H1 (cell line): Measurements from ENCODE around the gene FSD1L. TPM values are rescaled to one million over a fixed set of nuclear protein-coding genes. Genes with fewer than 3 reads are reported as not detected.

Experiments
- HDAC6 ChIP-seq: IDR thresholded peaks from one replicate; pipeline ENCODE4 v1.7.1; 2012; ENCODE audit warnings: low read depth, mild to moderate bottlenecking, inconsistent platforms, low read length, moderate library complexity
- JUND ChIP-seq: IDR thresholded peaks from 2 replicates; pipeline ENCODE4 v1.6.1; 2011; ENCODE audit warnings: mild to moderate bottlenecking, improper control_type of control experiment, low read length
- PHF8 ChIP-seq: fragments of 200-600 bp; sonication (generic); conservative IDR thresholded peaks from 2 replicates; pipeline ENCODE4 v1.7.1; 2012; ENCODE audit warnings: low read depth, mild to moderate bottlenecking, inconsistent platforms, low read length, moderate library complexity
- POLR2A ChIP-seq, 2 experiments: IDR thresholded peaks; 1 replicate in 1 of 2; 2 replicates in 1 of 2; pipeline ENCODE4 v1.6.1; 2011; ENCODE audit warnings: low read depth in 2 of 2, low read length in 2 of 2, mild to moderate bottlenecking in 2 of 2; ENCODE audit errors: control extremely low read depth in 1 of 2
- YY1 ChIP-seq: IDR thresholded peaks from 2 replicates; pipeline ENCODE4 v1.6.1; 2011; ENCODE audit warnings: low read depth, mild to moderate bottlenecking, low read length
- polyA plus RNA-seq, 7 experiments: library from polyadenylated mRNA; depleted of rRNA in 3 of 7; stranded (reverse) in 5 of 7; unstranded in 2 of 7; fragments of >200 nt in 5 of 7; fragments of 200-250 nt in 2 of 7; gene quantifications; 1 replicate in 5 of 7; 2 replicates in 1 of 7; 4 replicates in 1 of 7; pipeline versions ENCODE4 v1.2.1 to v1.2.3, GENCODE V29; 2011 to 2013; ENCODE audit warnings: missing spikeins in 2 of 7, mixed read lengths in 2 of 7
- total RNA-seq: library from RNA; stranded (reverse); fragmentation: NEBNext Ultra II Directional; extraction: Animal tissue kit (Norgen Biotek cat#: 25700); gene quantifications from 2 replicates; pipeline ENCODE4 v1.2.1, GENCODE V29; 2021

Gene FSD1L
- total and polyA plus RNA-seq, 2 of the 8 experiments (the other 6 are each of a cell fraction or from before 2014, with no cell fraction given): 0.91 to 4.8 TPM

- TF ChIP-seq POLR2A (IDR thresholded peaks at IDR 0.05; ENCODE audit: control extremely low read depth in 1 of 2, low read depth in 2 of 2, low read length in 2 of 2): no peak
- TF ChIP-seq HDAC6: no peak
- no peak for TF ChIP-seq PHF8
- TF ChIP-seq YY1: no peak
- TF ChIP-seq JUND: no peak
Measured at GRCh38 chr9:105507096-105507790, 59.4 kb downstream of the FSD1L start (continued).
